ENCODE results near the gene KIF20B.

The KIF20B gene, protein sequence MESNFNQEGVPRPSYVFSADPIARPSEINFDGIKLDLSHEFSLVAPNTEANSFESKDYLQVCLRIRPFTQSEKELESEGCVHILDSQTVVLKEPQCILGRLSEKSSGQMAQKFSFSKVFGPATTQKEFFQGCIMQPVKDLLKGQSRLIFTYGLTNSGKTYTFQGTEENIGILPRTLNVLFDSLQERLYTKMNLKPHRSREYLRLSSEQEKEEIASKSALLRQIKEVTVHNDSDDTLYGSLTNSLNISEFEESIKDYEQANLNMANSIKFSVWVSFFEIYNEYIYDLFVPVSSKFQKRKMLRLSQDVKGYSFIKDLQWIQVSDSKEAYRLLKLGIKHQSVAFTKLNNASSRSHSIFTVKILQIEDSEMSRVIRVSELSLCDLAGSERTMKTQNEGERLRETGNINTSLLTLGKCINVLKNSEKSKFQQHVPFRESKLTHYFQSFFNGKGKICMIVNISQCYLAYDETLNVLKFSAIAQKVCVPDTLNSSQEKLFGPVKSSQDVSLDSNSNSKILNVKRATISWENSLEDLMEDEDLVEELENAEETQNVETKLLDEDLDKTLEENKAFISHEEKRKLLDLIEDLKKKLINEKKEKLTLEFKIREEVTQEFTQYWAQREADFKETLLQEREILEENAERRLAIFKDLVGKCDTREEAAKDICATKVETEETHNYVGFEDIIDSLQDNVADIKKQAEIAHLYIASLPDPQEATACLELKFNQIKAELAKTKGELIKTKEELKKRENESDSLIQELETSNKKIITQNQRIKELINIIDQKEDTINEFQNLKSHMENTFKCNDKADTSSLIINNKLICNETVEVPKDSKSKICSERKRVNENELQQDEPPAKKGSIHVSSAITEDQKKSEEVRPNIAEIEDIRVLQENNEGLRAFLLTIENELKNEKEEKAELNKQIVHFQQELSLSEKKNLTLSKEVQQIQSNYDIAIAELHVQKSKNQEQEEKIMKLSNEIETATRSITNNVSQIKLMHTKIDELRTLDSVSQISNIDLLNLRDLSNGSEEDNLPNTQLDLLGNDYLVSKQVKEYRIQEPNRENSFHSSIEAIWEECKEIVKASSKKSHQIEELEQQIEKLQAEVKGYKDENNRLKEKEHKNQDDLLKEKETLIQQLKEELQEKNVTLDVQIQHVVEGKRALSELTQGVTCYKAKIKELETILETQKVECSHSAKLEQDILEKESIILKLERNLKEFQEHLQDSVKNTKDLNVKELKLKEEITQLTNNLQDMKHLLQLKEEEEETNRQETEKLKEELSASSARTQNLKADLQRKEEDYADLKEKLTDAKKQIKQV (N-terminal part only)

GRCh38 chr10:89701242-89702120 is at the start of gene KIF20B:
Gene KIF20B, plus strand, starts transcription at chr10:89701590. Its CDS starts 3,705 bp downstream, at chr10:89705295.
- DNase-seq (ENCODE audit: low spot score) = peak; percentile 63

DNA sequence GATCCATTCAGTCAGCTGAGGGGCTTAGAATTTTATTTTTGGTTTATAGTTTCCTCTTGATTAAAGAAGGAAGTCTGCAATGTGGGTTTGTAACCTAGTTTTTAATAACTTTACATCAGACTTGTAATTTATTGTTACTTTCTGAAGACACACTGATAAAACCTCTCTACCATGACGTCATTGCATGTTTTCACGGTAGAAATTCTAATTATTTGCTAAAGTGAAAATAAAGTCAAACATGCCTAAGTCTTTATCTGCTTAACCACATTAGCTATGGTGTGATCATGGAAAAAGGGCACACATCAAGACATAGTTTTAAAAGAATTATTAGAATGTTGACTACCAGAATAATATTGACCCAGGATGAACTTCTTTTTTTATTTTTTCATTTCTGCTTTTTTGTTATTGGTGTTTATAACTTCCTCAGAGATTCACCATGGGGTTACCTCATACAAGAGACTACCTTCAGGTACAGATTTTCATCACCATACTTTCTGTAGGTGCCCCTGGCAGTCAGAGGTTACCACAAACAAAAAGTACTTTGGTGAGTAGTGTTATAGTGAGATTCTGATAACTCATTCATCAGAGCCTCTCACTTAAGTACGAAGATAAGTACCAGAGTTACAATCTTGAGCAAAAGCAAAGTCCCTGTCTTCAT is 49.3 kb upstream of the KIF20B start:
- no peak for DNase-seq (ENCODE audit: low spot score)

- DNase-seq (ENCODE audit: low spot score) = no peak
These were observed 48.5 kb upstream of the KIF20B start for GRCh38 chr10:89652806-89653370.

- DNase-seq (ENCODE audit: low spot score) = no peak
These were observed 48.0 kb upstream of the KIF20B start for GRCh38 chr10:89653410-89653869.

DNA sequence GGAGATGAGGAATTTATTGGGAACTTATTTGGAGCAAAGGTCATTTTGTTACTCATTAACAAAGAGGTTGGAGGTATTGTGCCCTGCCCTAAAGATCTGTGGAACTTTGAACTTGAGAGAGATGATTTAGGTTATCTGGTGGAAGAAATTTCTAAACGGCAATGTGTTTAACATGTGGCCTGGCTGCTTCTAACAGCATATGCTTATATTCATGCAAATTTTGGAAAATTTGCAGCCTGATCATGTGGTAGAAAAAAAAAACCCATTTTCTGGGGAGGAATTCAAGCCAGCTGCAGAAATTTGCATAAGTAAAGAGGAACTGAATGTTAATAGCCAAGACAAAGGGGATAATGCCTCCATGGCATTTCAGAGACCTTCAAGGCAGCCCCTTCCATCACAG is 45.7 kb upstream of the KIF20B start:
- DNase-seq (ENCODE audit: low spot score) = no peak

DNA sequence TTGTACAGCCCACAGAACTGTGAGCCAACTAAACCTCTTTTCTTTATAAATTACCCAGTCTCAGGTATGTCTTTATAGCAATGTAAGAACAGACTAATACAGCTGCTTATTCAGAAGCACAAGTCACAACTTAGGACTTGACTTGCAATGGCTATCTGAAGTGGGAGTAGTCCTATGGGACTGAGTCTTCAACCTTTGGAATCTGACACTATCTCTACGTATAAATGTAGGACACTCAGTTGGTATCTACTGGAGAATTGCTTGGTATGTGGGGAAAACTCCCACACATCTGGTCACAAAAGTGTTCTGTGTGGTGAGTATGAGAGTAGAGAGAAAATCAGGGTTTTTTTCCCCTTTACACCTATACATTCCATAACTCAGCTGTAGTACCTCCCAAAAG is 44.1 kb upstream of the KIF20B start:
- no peak for DNase-seq (ENCODE audit: low spot score)

DNA sequence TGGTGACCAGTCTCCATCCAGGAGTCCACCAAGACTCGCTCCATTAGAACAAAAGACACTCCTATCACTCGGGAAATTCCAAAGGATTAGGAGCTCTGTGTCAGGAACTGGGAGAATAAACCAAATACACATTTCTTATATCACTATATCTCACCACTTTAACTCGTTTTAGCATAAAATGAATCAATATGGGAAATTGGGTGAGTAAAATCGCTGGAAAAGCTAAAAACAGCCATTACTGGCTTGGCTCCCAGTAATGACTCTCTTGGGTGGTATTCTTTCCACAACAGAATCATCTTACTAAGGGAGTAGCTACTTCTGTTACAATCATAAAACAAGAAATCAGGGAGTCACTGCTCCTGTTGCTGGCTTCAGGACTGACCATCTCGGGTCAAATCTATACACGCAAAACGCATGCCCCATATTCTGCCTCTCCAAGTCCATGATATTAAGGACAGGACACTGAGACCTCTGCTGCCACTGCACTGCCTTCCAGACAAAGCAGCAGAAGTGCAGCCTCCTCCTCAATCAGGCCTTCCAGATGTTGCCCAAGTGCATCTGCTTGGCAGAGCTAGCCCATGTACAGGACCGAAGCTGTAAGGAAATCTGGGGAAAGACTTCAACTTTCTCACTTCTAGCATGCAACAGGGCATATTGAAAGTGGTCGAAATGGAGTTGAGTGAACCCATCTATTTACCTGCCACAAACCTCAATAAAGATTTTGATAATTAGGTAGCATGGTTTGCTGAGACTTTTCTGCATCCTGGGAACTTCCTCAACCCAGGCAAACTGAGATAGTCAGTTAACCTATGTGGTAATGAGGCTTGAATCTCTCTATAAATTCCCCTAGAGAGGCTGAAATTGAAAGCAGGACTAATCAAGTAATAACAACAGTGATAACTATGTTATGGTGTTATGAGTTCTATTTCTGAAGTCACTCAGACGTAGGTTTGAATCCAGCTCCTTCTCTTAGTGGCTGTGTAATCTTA is 42.0 kb upstream of the KIF20B start:
- no peak for DNase-seq (ENCODE audit: low spot score)

DNA sequence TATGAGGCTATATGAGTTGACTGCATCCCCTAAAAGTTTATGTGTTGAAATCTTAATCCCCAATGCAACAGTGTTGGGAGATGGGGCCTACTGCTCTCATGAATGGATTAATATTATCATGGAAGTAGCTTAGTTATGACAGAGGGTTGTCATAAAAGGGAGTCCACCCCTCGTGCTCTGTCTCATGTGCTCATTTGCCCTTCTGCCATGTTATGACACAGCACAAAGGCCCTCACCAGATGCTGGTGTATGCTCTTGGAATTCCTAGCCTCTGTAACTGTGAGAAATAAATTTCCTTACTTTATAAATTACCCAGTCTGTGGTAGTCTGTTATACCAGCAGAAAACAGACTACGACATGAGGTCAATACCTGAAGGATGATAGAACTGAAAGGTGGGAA is 38.8 kb upstream of the KIF20B start:
- DNase-seq (ENCODE audit: low spot score) = no peak

- no peak for DNase-seq (ENCODE audit: low spot score)
These were observed 38.2 kb upstream of the KIF20B start for GRCh38 chr10:89663144-89663543.

- DNase-seq (ENCODE audit: low spot score) = no peak
These were observed 37.2 kb upstream of the KIF20B start for GRCh38 chr10:89664203-89664602.

GRCh38 chr10:89665302-89665701 is 36.1 kb upstream of the KIF20B start:
- no peak for DNase-seq (ENCODE audit: low spot score)

DNA sequence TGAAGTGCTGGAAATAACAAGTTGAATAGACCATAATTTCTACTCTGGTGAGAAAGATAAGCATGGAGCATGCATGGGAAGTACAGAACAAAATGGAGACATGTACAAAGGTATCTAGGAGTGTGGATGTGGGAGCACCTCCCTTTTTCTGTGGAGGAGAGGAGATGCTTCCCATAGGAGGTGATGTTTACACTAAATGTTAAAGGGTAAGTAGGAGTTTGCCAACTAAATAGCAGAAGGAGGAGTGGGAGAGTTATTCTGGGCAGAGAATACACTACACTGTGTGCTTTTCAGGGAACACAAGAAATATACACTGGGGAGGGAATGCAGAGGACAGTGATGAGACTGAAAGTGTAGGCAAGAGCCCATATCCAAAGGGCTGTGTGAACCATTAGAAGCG is 35.3 kb upstream of the KIF20B start:
- DNase-seq (ENCODE audit: low spot score) = no peak

GRCh38 chr10:89668386-89669071 is 32.9 kb upstream of the KIF20B start:
- DNase-seq (ENCODE audit: low spot score) = no peak

DNA sequence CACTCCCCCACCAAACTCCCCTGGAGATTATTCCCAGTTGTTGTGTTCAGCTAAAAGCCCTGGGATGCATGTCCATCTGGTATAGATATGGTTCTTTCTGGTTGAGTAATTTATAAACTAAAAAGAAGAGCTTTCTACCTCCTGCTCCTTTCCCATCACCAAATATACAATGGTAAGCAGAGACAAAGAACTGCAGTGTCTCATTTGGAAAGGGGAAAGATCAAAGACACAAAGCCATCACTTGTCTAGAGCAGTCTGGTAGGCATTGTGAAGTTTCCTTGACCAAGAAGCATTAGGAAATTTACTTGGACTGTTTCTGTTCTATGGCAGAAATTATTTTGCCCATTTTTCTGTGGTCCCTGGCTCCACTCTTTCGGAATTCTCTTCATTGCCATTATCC is 31.4 kb upstream of the KIF20B start:
- DNase-seq (ENCODE audit: low spot score) = no peak

DNA sequence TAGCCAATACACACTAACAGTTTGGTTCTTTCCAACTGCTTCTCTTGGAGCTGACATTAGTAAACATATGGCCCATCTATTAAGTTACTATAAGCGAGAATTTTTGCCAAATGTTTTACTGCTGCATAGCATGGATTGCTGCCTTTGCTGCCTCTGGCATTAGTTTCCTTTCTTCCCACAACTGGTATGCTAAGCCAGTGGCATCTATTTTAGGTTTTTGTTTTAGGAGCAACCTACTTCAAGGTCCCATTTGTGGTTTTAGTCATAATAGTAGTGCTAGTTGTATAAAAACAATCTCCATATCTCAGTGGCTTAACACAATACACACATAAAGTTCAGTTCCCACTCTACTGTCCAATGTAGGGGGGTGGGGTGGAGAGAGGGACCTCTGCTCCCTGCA is 30.5 kb upstream of the KIF20B start:
- no peak for DNase-seq (ENCODE audit: low spot score)

DNA sequence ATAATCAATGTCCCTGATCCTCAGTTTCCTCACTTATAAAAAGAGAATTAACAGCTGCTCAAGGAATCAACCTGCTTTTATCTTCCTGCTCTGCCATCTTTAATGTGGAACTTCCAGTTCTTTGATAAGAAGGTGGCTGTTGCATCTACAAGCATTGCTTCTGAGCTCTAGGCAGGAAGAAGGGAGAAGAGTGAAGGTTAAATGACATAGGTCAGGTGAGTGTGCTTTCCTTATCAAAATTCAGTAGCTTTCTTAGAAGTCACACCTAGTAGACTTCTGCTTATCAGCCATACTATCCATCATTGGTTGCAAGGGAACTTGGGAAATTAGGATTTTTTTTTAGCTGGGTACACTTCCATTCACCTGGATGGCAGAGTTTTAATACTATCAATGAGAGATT is 24.0 kb upstream of the KIF20B start:
- DNase-seq (ENCODE audit: low spot score) = no peak

GRCh38 chr10:89679986-89680385 is 21.4 kb upstream of the KIF20B start:
- no peak for DNase-seq (ENCODE audit: low spot score)

GRCh38 chr10:89683883-89684282 is 17.5 kb upstream of the KIF20B start:
- DNase-seq (ENCODE audit: low spot score) = no peak
